PC-3 (cell line): ENCODE data around the gene CDCA4. TPM values are rescaled to one million over a fixed set of nuclear protein-coding genes. Genes with fewer than 3 reads are reported as not detected.

ENCODE experiments used
- ATAC-seq: fragments of 200-7000 bp; cut with Tn5 transposase; 2 replicates; pipeline ENCODE4 v1.9.1; 2020; ENCODE audit warnings: mild to moderate bottlenecking, moderate library complexity
- BruUV-seq: library from RNA; stranded (reverse); fragments of 400-500 nt; replicated peaks from 2 replicates; lab custom pipeline; 2021; lab: Mats Ljungman, UMichigan
- CTCF ChIA-PET: fragments of 300-600 bp; sonication (Branson Sonifier 250); formaldehyde crosslinking; loops from one replicate; lab custom pipeline; 2022; ENCODE audit warnings: antibody characterized with exemption; lab: Charles Lee
- POLR2A ChIA-PET: fragments of 300-600 bp; sonication (Branson Sonifier 250); formaldehyde crosslinking; loops from one replicate; lab custom pipeline; 2022; ENCODE audit warnings: antibody characterized with exemption; ENCODE audit not compliant: unreplicated experiment; lab: Charles Lee
- DNase-seq: peaks from one replicate; pipeline ENCODE4 v3.0.0-alpha.2; 2015
- H2AFZ ChIP-seq: fragments of 300-600 bp; sonication (generic); 2 replicates; pipeline ENCODE4 v1.6.0; 2016; ENCODE audit warnings: antibody characterized with exemption, low read length
- H3F3A ChIP-seq: fragments of 300-600 bp; sonication (generic); one replicate; pipeline ENCODE4 v1.6.0; 2017; ENCODE audit warnings: antibody characterized with exemption, low read length, control low read depth, mild to moderate bottlenecking; ENCODE audit not compliant: unreplicated experiment
- H3K27ac ChIP-seq: fragments of 300-600 bp; sonication (generic); 2 replicates; pipeline ENCODE4 v1.5.1; 2016; ENCODE audit warnings: mild to moderate bottlenecking, low read length
- H3K27me3 ChIP-seq: fragments of 300-600 bp; sonication (generic); 2 replicates; pipeline ENCODE4 v1.6.1; 2016; ENCODE audit warnings: low read length, mixed read lengths
- H3K36me3 ChIP-seq: fragments of 300-600 bp; sonication (generic); 2 replicates; pipeline ENCODE4 v1.6.1; 2016; ENCODE audit warnings: low read depth, mixed run types, low read length, mixed read lengths
- H3K4me1 ChIP-seq: fragments of 300-600 bp; sonication (generic); 2 replicates; pipeline ENCODE4 v1.5.1; 2016; ENCODE audit warnings: low read length; ENCODE audit not compliant: insufficient read depth
- H3K4me2 ChIP-seq: fragments of 300-600 bp; sonication (generic); 2 replicates; pipeline ENCODE4 v1.6.0; 2016; ENCODE audit warnings: low read length
- H3K4me3 ChIP-seq: fragments of 300-600 bp; sonication (generic); 2 replicates; pipeline ENCODE4 v1.5.1; 2016; ENCODE audit warnings: mild to moderate bottlenecking, low read length, mixed read lengths
- H3K79me2 ChIP-seq: fragments of 300-600 bp; sonication (generic); 2 replicates; pipeline ENCODE4 v1.6.1; 2017; ENCODE audit warnings: low read length, mixed read lengths
- H3K9ac ChIP-seq: fragments of 300-600 bp; sonication (generic); 2 replicates; pipeline ENCODE4 v1.6.0; 2016; ENCODE audit warnings: mild to moderate bottlenecking, low read length
- H3K9me2 ChIP-seq: fragments of 300-600 bp; sonication (generic); replicated peaks from 2 replicates; pipeline ENCODE4 v1.6.1; 2016; ENCODE audit warnings: mixed run types, low read length, mixed read lengths
- H3K9me3 ChIP-seq: fragments of 300-600 bp; sonication (generic); 2 replicates; pipeline ENCODE4 v1.6.1; 2016; ENCODE audit warnings: low read length, mixed read lengths
- H4K20me1 ChIP-seq: fragments of 300-600 bp; sonication (generic); 2 replicates; pipeline ENCODE4 v1.6.1; 2016; ENCODE audit warnings: low read length, mixed read lengths
- EZH2 ChIP-seq: fragments of 300-600 bp; sonication (generic); IDR thresholded peaks from one replicate; pipeline ENCODE4 v1.6.1; 2017; ENCODE audit warnings: antibody characterized with exemption, mild to moderate bottlenecking, low read length; ENCODE audit not compliant: unreplicated experiment
- EZH2phosphoT487 ChIP-seq: fragments of 300-600 bp; sonication (generic); IDR thresholded peaks from 2 replicates; pipeline ENCODE4 v1.6.1; 2018; ENCODE audit warnings: mild to moderate bottlenecking, antibody characterized with exemption, low read length, borderline replicate concordance
- intact Hi-C: fragments of 100-400 bp; cut with micrococcal nuclease; formaldehyde crosslinking; loops from 2 replicates; pipeline ENCODE4 v1.9.0; 2023
- total RNA-seq: library from RNA; depleted of rRNA; stranded (reverse); fragments of >200 nt; gene quantifications from 2 replicates; pipeline ENCODE4 v1.2.3, GENCODE V29; 2014
- TF ChIP-seq, protein P1 (sequence below): fragments of 300-600 bp; sonication (generic); conservative IDR thresholded peaks from 2 replicates; pipeline ENCODE4 v1.5.1; 2017; ENCODE audit warnings: antibody characterized with exemption, low read depth, mild to moderate bottlenecking, low read length

CDCA4 gene
- total RNA-seq, 1 experiment from 2014 or later, result 113 TPM

DNA sequence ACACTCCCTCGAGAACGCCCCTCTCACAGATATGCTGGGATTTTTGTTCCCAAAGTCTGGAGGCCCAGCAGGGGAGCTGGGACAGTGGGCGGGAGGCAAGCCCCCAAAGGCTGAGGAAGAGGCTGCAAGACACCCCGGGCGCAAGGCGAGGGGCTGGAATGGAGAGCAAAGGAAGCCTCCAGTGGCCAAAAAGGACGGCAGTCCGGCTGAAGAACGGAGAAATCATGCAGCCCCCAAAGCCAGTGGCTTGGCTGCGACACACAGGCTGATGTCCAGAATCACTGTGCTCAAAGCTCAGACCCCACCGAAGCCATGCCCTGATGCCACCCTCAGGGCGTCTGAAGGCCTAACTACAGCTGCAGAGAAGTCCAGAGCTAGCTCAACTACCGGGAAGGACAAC, 24.4 kb downstream of the CDCA4 start:
- intact Hi-C loops, result no loop called here
- H3K9me2 ChIP-seq, result no peaks in the 10 kb centered on the region
- no peaks in the 10 kb centered on the region for H3K4me1 ChIP-seq
- no peak overlapping the region for H2AFZ ChIP-seq
- TF ChIP-seq EZH2, result no peak
- TF ChIP-seq, protein P1, sequence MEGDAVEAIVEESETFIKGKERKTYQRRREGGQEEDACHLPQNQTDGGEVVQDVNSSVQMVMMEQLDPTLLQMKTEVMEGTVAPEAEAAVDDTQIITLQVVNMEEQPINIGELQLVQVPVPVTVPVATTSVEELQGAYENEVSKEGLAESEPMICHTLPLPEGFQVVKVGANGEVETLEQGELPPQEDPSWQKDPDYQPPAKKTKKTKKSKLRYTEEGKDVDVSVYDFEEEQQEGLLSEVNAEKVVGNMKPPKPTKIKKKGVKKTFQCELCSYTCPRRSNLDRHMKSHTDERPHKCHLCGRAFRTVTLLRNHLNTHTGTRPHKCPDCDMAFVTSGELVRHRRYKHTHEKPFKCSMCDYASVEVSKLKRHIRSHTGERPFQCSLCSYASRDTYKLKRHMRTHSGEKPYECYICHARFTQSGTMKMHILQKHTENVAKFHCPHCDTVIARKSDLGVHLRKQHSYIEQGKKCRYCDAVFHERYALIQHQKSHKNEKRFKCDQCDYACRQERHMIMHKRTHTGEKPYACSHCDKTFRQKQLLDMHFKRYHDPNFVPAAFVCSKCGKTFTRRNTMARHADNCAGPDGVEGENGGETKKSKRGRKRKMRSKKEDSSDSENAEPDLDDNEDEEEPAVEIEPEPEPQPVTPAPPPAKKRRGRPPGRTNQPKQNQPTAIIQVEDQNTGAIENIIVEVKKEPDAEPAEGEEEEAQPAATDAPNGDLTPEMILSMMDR, result no peak
- no peak for TF ChIP-seq EZH2phosphoT487
- no peaks in the 10 kb centered on the region for H3K9me3 ChIP-seq
- H3F3A ChIP-seq, result no peaks in the 10 kb centered on the region
- H3K9ac ChIP-seq, result no peak overlapping the region
- no TSS peak for BruUV-seq
- no peak overlapping the region for H3K4me2 ChIP-seq
- ATAC-seq (no peak), DNase-seq (no peak)
- no peaks in the 10 kb centered on the region for H4K20me1 ChIP-seq
- ChIA-PET POLR2A (no interaction called here), CTCF (no interaction called here)
- H3K36me3 ChIP-seq, result peaks cover 10% of the 10 kb centered on the region; the same call in 1 of the 2 replicates
- no peaks in the 10 kb centered on the region for H3K79me2 ChIP-seq
- no peaks in the 10 kb centered on the region for H3K27me3 ChIP-seq
- no peak overlapping the region for H3K27ac ChIP-seq
- H3K4me3 ChIP-seq, result no peak overlapping the region

DNA sequence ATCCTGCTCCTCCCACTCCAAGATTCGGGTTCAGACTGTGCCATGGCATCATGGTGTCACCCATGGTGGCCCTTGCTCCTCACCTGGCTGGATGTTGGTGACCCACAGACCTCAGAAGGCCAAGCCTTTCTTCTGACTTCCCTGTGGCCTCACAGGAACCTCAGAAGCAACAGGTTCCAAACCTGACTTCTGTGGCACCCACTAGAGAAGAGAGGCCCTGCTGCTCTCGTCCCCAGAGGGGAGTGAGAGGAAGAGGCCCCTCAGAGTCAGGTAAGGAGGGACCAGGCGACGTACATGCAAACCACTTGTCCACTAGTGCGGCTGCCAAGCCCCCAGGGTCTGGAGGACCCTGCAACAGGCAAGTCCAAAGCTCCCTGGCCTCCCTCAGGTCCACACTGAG, 24.9 kb downstream of the CDCA4 start:
- H2AFZ ChIP-seq, result no peak overlapping the region
- ChIA-PET POLR2A (no interaction called here), CTCF (no interaction called here)
- H3K4me2 ChIP-seq, result no peak overlapping the region
- TF ChIP-seq, protein P1, result no peak
- TF ChIP-seq EZH2, result no peak
- H3K4me1 ChIP-seq, result no peaks in the 10 kb centered on the region
- no peaks in the 10 kb centered on the region for H4K20me1 ChIP-seq
- no peak overlapping the region for H3K9ac ChIP-seq
- no peak overlapping the region for H3K27ac ChIP-seq
- no TSS peak for BruUV-seq
- H3F3A ChIP-seq, result no peaks in the 10 kb centered on the region
- ATAC-seq (no peak), DNase-seq (no peak)
- no peaks in the 10 kb centered on the region for H3K9me3 ChIP-seq
- H3K36me3 ChIP-seq, result peaks cover 10% of the 10 kb centered on the region; the same call in 1 of the 2 replicates
- H3K9me2 ChIP-seq, result no peaks in the 10 kb centered on the region
- H3K79me2 ChIP-seq, result no peaks in the 10 kb centered on the region
- intact Hi-C loops, result no loop called here
- H3K27me3 ChIP-seq, result no peaks in the 10 kb centered on the region
- H3K4me3 ChIP-seq, result no peak overlapping the region

DNA sequence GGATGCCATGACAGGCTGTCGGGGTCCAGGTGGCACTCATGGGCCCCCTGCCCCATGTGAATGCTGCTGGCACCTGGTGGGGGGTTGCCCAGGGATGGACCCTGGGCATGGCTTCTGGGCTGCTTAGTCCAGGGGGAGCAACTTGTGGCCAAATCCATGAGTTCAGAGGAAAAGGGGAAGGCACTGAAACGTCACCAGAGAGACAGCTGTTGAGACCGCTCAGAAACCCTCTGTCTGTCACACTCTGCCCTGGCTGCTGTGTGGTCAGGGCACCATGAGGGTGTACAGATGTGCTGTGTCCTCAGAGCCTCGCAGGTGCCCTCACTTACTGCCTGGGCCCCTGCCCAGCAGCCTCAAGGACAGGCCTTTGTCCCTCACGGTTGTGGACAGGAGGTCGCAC, 25.9 kb downstream of the CDCA4 start:
- Histone ChIP-seq H3K36me3 (peaks cover 9% of the 10 kb centered on the region; the same call in 1 of the 2 replicates), H3K9ac (no peak overlapping the region), H3K9me2 (no peaks in the 10 kb centered on the region), H3K9me3 (no peaks in the 10 kb centered on the region), H3K79me2 (no peaks in the 10 kb centered on the region), H3K4me1 (no peaks in the 10 kb centered on the region), H3K27ac (no peak overlapping the region), H3K27me3 (no peaks in the 10 kb centered on the region), H3K4me3 (no peak overlapping the region), H2AFZ (no peak overlapping the region), H4K20me1 (no peaks in the 10 kb centered on the region), H3F3A (no peaks in the 10 kb centered on the region), H3K4me2 (no peak overlapping the region)
- BruUV-seq, result no TSS peak
- intact Hi-C loops, result no loop called here
- DNase-seq (no peak), ATAC-seq (no peak; the same call in 1 of the 2 replicates)
- TF ChIP-seq, protein P1, result no peak
- CTCF ChIA-PET, result no interaction called here
- POLR2A ChIA-PET, result interaction anchor here (0.6 kb wide), 1 partner anchor 20 kb away, joined by 5 read pairs; no protein-coding TSS in a partner anchor
